HepG2 (cell line): ENCODE measurements around the gene DDX19B. TPM values are rescaled to one million over a fixed set of nuclear protein-coding genes. Genes with fewer than 3 reads are reported as not detected.

Experiments
- AGO1 ChIP-seq: fragments of 200-400 bp; formaldehyde crosslinking; IDR thresholded peaks from 2 replicates; pipeline ENCODE4 v1.6.1; 2017; ENCODE audit warnings: mild to moderate bottlenecking, low read depth, low read length, moderate library complexity; ENCODE audit not compliant: poor library complexity, severe bottlenecking
- FLYWCH1 ChIP-seq: sonication (generic); formaldehyde crosslinking; IDR thresholded peaks from 2 replicates; pipeline ENCODE4 v1.8.1; 2023; ENCODE audit warnings: mild to moderate bottlenecking, missing genetic modification reagents
- HDAC1 ChIP-seq: sonication (generic); formaldehyde crosslinking; IDR thresholded peaks from 2 replicates; pipeline ENCODE4 v1.5.1; 2020; ENCODE audit warnings: mild to moderate bottlenecking, missing genetic modification reagents
- KDM5B ChIP-seq: sonication (generic); formaldehyde crosslinking; IDR thresholded peaks from 2 replicates; pipeline ENCODE4 v1.4.0; 2020; ENCODE audit warnings: missing genetic modification reagents, mild to moderate bottlenecking, borderline replicate concordance
- RCOR2 ChIP-seq: IDR thresholded peaks from 2 replicates; pipeline ENCODE4 v1.6.1; 2016; ENCODE audit warnings: missing biosample characterization, missing genetic modification reagents
- REPIN1 ChIP-seq: sonication (generic); formaldehyde crosslinking; IDR thresholded peaks from 2 replicates; pipeline ENCODE4 v1.8.0; 2022; ENCODE audit warnings: missing genetic modification reagents, low read depth, mild to moderate bottlenecking, borderline replicate concordance
- SNAI1 ChIP-seq: sonication (generic); formaldehyde crosslinking; IDR thresholded peaks from 2 replicates; pipeline ENCODE4 v1.5.0; 2020; ENCODE audit warnings: mild to moderate bottlenecking, missing genetic modification reagents, borderline replicate concordance
- SUZ12 ChIP-seq: fragments of 150-350 bp; IDR thresholded peaks from 2 replicates; pipeline ENCODE4 v1.6.1; 2014; ENCODE audit warnings: low read depth, low read length
- ZBTB10 ChIP-seq: sonication (generic); formaldehyde crosslinking; IDR thresholded peaks from 2 replicates; pipeline ENCODE4 v1.4.0; 2020; ENCODE audit warnings: missing genetic modification reagents, borderline replicate concordance
- ZBTB20 ChIP-seq: sonication (generic); formaldehyde crosslinking; IDR thresholded peaks from 2 replicates; pipeline ENCODE4 v1.8.1; 2023; ENCODE audit warnings: missing genetic modification reagents, low read depth, mild to moderate bottlenecking, borderline replicate concordance
- ZNF136 ChIP-seq: sonication (generic); formaldehyde crosslinking; IDR thresholded peaks from 2 replicates; pipeline ENCODE4 v1.8.1; 2022; ENCODE audit warnings: low read depth, mild to moderate bottlenecking, moderate library complexity, missing genetic modification reagents
- ZNF274 ChIP-seq: sonication (generic); formaldehyde crosslinking; IDR thresholded peaks from 2 replicates; pipeline ENCODE4 v1.5.1; 2020; ENCODE audit warnings: mild to moderate bottlenecking, missing genetic modification reagents
- ZNF333 ChIP-seq: sonication (generic); formaldehyde crosslinking; IDR thresholded peaks from 2 replicates; pipeline ENCODE4 v1.4.0; 2020; ENCODE audit warnings: mild to moderate bottlenecking, missing genetic modification reagents, borderline replicate concordance
- ZNF547 ChIP-seq: sonication (generic); formaldehyde crosslinking; IDR thresholded peaks from 2 replicates; pipeline ENCODE4 v1.5.1; 2020; ENCODE audit warnings: mild to moderate bottlenecking, missing genetic modification reagents
- ZNF816 ChIP-seq: sonication (generic); formaldehyde crosslinking; IDR thresholded peaks from 2 replicates; pipeline ENCODE4 v1.8.0; 2022; ENCODE audit warnings: missing genetic modification reagents, mild to moderate bottlenecking, borderline replicate concordance
- ZSCAN31 ChIP-seq: sonication (generic); formaldehyde crosslinking; IDR thresholded peaks from 2 replicates; pipeline ENCODE4 v1.5.0; 2020; ENCODE audit warnings: low read depth, mild to moderate bottlenecking, missing genetic modification reagents
- polyA plus RNA-seq, 8 experiments: library from polyadenylated mRNA; depleted of rRNA in 3 of 8; stranded (reverse) in 7 of 8; unstranded in 1 of 8; fragments of >200 nt; fragmentation: Illumina TruSeq in 4 of 8; extraction: Trizol in 4 of 8; gene quantifications; 2 replicates each; pipeline versions ENCODE4 v1.2.1 to v1.2.3, GENCODE V29; 2011 to 2016; ENCODE audit warnings: low read depth in 4 of 8, missing spikeins in 1 of 8, mixed read lengths in 1 of 8; ENCODE audit not compliant: insufficient read depth in 1 of 8
- total RNA-seq, 5 experiments: library from RNA; depleted of rRNA; stranded (reverse); fragments of >200 nt; fragmentation: Illumina TruSeq; extraction: Trizol; gene quantifications; 2 replicates each; pipeline ENCODE4 v1.2.3, GENCODE V29; 2016; ENCODE audit warnings: low read depth in 1 of 5
- TF ChIP-seq, protein P1 (sequence below): sonication (generic); formaldehyde crosslinking; IDR thresholded peaks from 2 replicates; pipeline ENCODE4 v1.4.0; 2020; ENCODE audit warnings: mild to moderate bottlenecking, missing genetic modification reagents
- TF ChIP-seq, protein P2 (sequence below): IDR thresholded peaks from 2 replicates; pipeline ENCODE4 v1.6.1; 2016; ENCODE audit warnings: low read depth, control low read depth
- TF ChIP-seq, protein P3 (sequence below): sonication (generic); formaldehyde crosslinking; IDR thresholded peaks from 2 replicates; pipeline ENCODE4 v1.4.0; 2020; ENCODE audit warnings: mild to moderate bottlenecking, missing genetic modification reagents

The DDX19B gene
- total and polyA plus RNA-seq, 2 of the 13 experiments (the other 11 are each of a cell fraction or from before 2014, with no cell fraction given): 36.2 to 40.0 TPM

DNA sequence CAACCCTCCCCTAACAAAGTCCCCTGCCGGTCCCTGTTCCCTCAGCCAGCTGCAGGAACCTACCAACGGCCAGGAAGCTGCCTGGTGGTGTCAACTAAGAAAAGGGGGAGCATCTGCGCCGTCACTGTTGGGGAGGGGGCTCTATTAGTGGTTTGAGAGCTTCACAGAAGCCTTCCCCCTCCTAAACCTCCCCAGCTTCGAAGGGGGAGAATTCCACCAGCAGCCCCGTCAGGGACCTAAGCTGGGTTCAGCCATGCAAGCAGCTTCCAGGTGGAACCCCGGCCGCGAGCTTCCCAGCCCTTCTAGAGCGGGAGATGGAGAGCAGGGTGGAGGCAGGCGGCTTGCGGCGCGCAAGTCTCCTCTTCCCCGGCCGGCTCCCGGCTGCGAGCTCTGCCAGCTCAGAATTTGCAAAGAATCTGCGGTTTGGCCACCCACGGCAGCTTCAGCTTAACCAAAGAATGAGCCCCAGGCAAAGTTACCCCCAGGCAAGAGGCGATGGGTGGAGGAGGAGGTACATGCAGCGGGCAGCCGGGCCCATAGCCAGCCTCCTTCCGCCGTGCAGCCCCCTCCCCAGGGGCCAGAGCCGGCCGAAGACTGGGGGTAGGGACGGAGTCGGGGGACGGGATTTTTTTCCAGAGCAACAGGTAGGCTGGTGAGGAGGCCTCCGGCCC is 81.4 kb downstream of the DDX19B start (continued):
- TF ChIP-seq, protein P1, sequence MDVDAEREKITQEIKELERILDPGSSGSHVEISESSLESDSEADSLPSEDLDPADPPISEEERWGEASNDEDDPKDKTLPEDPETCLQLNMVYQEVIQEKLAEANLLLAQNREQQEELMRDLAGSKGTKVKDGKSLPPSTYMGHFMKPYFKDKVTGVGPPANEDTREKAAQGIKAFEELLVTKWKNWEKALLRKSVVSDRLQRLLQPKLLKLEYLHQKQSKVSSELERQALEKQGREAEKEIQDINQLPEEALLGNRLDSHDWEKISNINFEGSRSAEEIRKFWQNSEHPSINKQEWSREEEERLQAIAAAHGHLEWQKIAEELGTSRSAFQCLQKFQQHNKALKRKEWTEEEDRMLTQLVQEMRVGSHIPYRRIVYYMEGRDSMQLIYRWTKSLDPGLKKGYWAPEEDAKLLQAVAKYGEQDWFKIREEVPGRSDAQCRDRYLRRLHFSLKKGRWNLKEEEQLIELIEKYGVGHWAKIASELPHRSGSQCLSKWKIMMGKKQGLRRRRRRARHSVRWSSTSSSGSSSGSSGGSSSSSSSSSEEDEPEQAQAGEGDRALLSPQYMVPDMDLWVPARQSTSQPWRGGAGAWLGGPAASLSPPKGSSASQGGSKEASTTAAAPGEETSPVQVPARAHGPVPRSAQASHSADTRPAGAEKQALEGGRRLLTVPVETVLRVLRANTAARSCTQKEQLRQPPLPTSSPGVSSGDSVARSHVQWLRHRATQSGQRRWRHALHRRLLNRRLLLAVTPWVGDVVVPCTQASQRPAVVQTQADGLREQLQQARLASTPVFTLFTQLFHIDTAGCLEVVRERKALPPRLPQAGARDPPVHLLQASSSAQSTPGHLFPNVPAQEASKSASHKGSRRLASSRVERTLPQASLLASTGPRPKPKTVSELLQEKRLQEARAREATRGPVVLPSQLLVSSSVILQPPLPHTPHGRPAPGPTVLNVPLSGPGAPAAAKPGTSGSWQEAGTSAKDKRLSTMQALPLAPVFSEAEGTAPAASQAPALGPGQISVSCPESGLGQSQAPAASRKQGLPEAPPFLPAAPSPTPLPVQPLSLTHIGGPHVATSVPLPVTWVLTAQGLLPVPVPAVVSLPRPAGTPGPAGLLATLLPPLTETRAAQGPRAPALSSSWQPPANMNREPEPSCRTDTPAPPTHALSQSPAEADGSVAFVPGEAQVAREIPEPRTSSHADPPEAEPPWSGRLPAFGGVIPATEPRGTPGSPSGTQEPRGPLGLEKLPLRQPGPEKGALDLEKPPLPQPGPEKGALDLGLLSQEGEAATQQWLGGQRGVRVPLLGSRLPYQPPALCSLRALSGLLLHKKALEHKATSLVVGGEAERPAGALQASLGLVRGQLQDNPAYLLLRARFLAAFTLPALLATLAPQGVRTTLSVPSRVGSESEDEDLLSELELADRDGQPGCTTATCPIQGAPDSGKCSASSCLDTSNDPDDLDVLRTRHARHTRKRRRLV (CRISPR knock-in tag): 0 out of 2 replicates have a peak, but pooled peaks have one; percentile 12
- TF ChIP-seq ZBTB20 (no peak), AGO1 (peak; percentile 93), ZNF136 (CRISPR knock-in tag) (0 out of 2 replicates have a peak, but pooled peaks have one; percentile 22), RCOR2 (no peak), HDAC1 (CRISPR knock-in tag) (peak; percentile 18; the same call in 1 of the 2 replicates), ZNF274 (CRISPR knock-in tag) (peak; percentile 58; the same call in 1 of the 2 replicates), REPIN1 (peak; percentile 7; the same call in 1 of the 2 replicates), ZNF547 (CRISPR knock-in tag) (0 out of 2 replicates have a peak, but pooled peaks have one; percentile 10), KDM5B (CRISPR knock-in tag) (peak; percentile 86; the same call in 1 of the 2 replicates), ZSCAN31 (CRISPR knock-in tag) (0 out of 2 replicates have a peak, but pooled peaks have one; percentile 20), ZNF816 (CRISPR knock-in tag) (no peak; the same call in 1 of the 2 replicates), ZNF333 (peak; percentile 78), SNAI1 (CRISPR knock-in tag) (0 out of 2 replicates have a peak, but pooled peaks have one; percentile 38), SUZ12 (no peak), FLYWCH1 (CRISPR knock-in tag) (peak; percentile 87), ZBTB10 (no peak)
- TF ChIP-seq, protein P2, sequence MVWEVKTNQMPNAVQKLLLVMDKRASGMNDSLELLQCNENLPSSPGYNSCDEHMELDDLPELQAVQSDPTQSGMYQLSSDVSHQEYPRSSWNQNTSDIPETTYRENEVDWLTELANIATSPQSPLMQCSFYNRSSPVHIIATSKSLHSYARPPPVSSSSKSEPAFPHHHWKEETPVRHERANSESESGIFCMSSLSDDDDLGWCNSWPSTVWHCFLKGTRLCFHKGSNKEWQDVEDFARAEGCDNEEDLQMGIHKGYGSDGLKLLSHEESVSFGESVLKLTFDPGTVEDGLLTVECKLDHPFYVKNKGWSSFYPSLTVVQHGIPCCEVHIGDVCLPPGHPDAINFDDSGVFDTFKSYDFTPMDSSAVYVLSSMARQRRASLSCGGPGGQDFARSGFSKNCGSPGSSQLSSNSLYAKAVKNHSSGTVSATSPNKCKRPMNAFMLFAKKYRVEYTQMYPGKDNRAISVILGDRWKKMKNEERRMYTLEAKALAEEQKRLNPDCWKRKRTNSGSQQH (CRISPR knock-in tag): no peak
- TF ChIP-seq, protein P3, sequence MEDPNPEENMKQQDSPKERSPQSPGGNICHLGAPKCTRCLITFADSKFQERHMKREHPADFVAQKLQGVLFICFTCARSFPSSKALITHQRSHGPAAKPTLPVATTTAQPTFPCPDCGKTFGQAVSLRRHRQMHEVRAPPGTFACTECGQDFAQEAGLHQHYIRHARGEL (CRISPR knock-in tag): peak; percentile 89
